IMR-90 (cell line): ENCODE measurements around the gene LUZP2. TPM values are rescaled to one million over a fixed set of nuclear protein-coding genes. Genes with fewer than 3 reads are reported as not detected.

Source experiments
- ATAC-seq: fragments of 200-7000 bp; cut with Tn5 transposase; 2 replicates; pipeline ENCODE4 v1.9.1; 2020; ENCODE audit warnings: low read depth, mild to moderate bottlenecking, moderate library complexity
- BruUV-seq: library from RNA; stranded (reverse); fragments of 400-500 nt; replicated peaks from 2 replicates; lab custom pipeline; 2021; lab: Mats Ljungman, UMichigan
- CTCF ChIA-PET: fragments of 300-600 bp; formaldehyde crosslinking; extraction: SDS; loops from one replicate; lab custom pipeline; 2021; ENCODE audit warnings: antibody characterized with exemption; lab: Yijun Ruan, JAX
- POLR2A ChIA-PET: fragments of 300-600 bp; sonication (Branson Sonifier 250); formaldehyde crosslinking; loops from one replicate; lab custom pipeline; 2022; ENCODE audit warnings: antibody characterized with exemption; ENCODE audit not compliant: unreplicated experiment; lab: Charles Lee
- DNase-seq: peaks from one replicate; pipeline ENCODE4 v3.0.0; 2013
- H2AFZ ChIP-seq: replicated peaks from 2 replicates; pipeline ENCODE3; 2013; ENCODE audit warnings: low read length, mild to moderate bottlenecking; ENCODE audit not compliant: poor library complexity
- H2AK5ac ChIP-seq: 2 replicates; pipeline ENCODE4 v1.6.1; 2013; ENCODE audit warnings: low read depth, low read length, inconsistent platforms
- H2AK9ac ChIP-seq: replicated peaks from 2 replicates; pipeline ENCODE3; 2013; ENCODE audit warnings: mild to moderate bottlenecking, low read depth, low read length, moderate library complexity; ENCODE audit not compliant: poor library complexity
- H2BK120ac ChIP-seq: 2 replicates; pipeline ENCODE4 v1.6.1; 2013; ENCODE audit warnings: low read depth, low read length, inconsistent platforms
- H2BK15ac ChIP-seq: 3 replicates; pipeline ENCODE4 v1.6.1; 2013; ENCODE audit warnings: low read depth, low read length, inconsistent platforms
- H2BK20ac ChIP-seq: 2 replicates; pipeline ENCODE4 v1.6.1; 2013; ENCODE audit warnings: low read depth, mild to moderate bottlenecking, inconsistent platforms, low read length, moderate library complexity
- H2BK5ac ChIP-seq: 2 replicates; pipeline ENCODE4 v1.6.1; 2013; ENCODE audit warnings: mild to moderate bottlenecking, low read depth, low read length, inconsistent platforms; ENCODE audit not compliant: poor library complexity, severe bottlenecking
- H3K14ac ChIP-seq: replicated peaks from 2 replicates; pipeline ENCODE4 v1.6.1; 2013; ENCODE audit warnings: low read depth, low read length, inconsistent platforms
- H3K18ac ChIP-seq: 2 replicates; pipeline ENCODE4 v1.6.1; 2013; ENCODE audit warnings: low read depth, low read length, control low read depth
- H3K23ac ChIP-seq: 2 replicates; pipeline ENCODE4 v1.6.1; 2013; ENCODE audit warnings: low read depth, low read length, inconsistent platforms
- H3K27ac ChIP-seq: 2 replicates; pipeline ENCODE4 v1.5.1; 2013; ENCODE audit warnings: mild to moderate bottlenecking, control low read depth, low read length; ENCODE audit not compliant: insufficient read depth
- H3K27me3 ChIP-seq: 2 replicates; pipeline ENCODE4 v1.6.1; 2013; ENCODE audit warnings: low read length; ENCODE audit not compliant: control insufficient read depth, insufficient read depth
- H3K36me3 ChIP-seq: 2 replicates; pipeline ENCODE4 v1.6.1; 2013; ENCODE audit warnings: low read length, mixed read lengths; ENCODE audit not compliant: control insufficient read depth, insufficient read depth
- H3K4ac ChIP-seq: 2 replicates; pipeline ENCODE4 v1.6.1; 2013; ENCODE audit warnings: low read depth, low read length, inconsistent platforms
- H3K4me1 ChIP-seq: 2 replicates; pipeline ENCODE4 v1.6.1; 2013; ENCODE audit warnings: low read length, mixed read lengths; ENCODE audit not compliant: control insufficient read depth, insufficient read depth
- H3K4me2 ChIP-seq: 2 replicates; pipeline ENCODE4 v1.6.1; 2013; ENCODE audit warnings: low read depth, mild to moderate bottlenecking, control low read depth, low read length, moderate library complexity
- H3K4me3 ChIP-seq: 2 replicates; pipeline ENCODE4 v1.5.1; 2013; ENCODE audit warnings: low read depth, mild to moderate bottlenecking, control low read depth, low read length, moderate library complexity; ENCODE audit not compliant: insufficient read depth
- H3K56ac ChIP-seq: 2 replicates; pipeline ENCODE4 v1.6.1; 2013; ENCODE audit warnings: low read length, inconsistent platforms; ENCODE audit not compliant: insufficient read depth; ENCODE audit errors: extremely low read depth
- H3K79me1 ChIP-seq, 2 experiments: 2 replicates each; pipeline ENCODE4 v1.6.1; 2013; ENCODE audit warnings: low read length in 2 of 2, inconsistent platforms in 1 of 2, low read depth in 1 of 2
- H3K9ac ChIP-seq: 2 replicates; pipeline ENCODE4 v1.6.1; 2013; ENCODE audit warnings: low read depth, low read length, control low read depth
- H3K9me1 ChIP-seq: 2 replicates; pipeline ENCODE4 v1.6.1; 2013; ENCODE audit warnings: low read length, inconsistent platforms; ENCODE audit not compliant: insufficient read depth
- H3K9me3 ChIP-seq: 2 replicates; pipeline ENCODE4 v1.6.1; 2013; ENCODE audit warnings: low read length; ENCODE audit not compliant: control insufficient read depth, insufficient read depth
- H4K20me1 ChIP-seq: 2 replicates; pipeline ENCODE4 v1.6.1; 2013; ENCODE audit warnings: low read length, inconsistent platforms; ENCODE audit not compliant: insufficient read depth
- H4K5ac ChIP-seq: 2 replicates; pipeline ENCODE4 v1.6.1; 2013; ENCODE audit warnings: mild to moderate bottlenecking, low read depth, low read length, control low read depth
- H4K8ac ChIP-seq, 2 experiments: 2 replicates each; pipeline ENCODE4 v1.6.1; 2013; ENCODE audit warnings: low read depth in 2 of 2, low read length in 2 of 2, control low read depth in 1 of 2, inconsistent platforms in 1 of 2
- H4K91ac ChIP-seq: 2 replicates; pipeline ENCODE4 v1.6.1; 2013; ENCODE audit warnings: low read depth, low read length, inconsistent platforms; ENCODE audit not compliant: insufficient read depth
- CHD1 ChIP-seq: IDR thresholded peaks from 2 replicates; pipeline ENCODE4 v1.6.1; 2012; ENCODE audit warnings: low read depth, low read length, improper control_type of control experiment
- ELK1 ChIP-seq: fragments of 150-350 bp; IDR thresholded peaks from 2 replicates; pipeline ENCODE4 v1.6.1; 2016; ENCODE audit warnings: low read depth, mild to moderate bottlenecking, low read length, moderate library complexity, borderline replicate concordance
- FOS ChIP-seq: fragments of 150-350 bp; IDR thresholded peaks from 2 replicates; pipeline ENCODE4 v1.6.1; 2016; ENCODE audit warnings: low read depth, low read length
- MAFK ChIP-seq: IDR thresholded peaks from 2 replicates; pipeline ENCODE4 v1.6.1; 2012; ENCODE audit warnings: low read depth, low read length, improper control_type of control experiment
- RCOR1 ChIP-seq: IDR thresholded peaks from 2 replicates; pipeline ENCODE4 v1.6.1; 2012; ENCODE audit warnings: mild to moderate bottlenecking, low read length, improper control_type of control experiment; ENCODE audit not compliant: insufficient replicate concordance
- RFX5 ChIP-seq: IDR thresholded peaks from 2 replicates; pipeline ENCODE4 v1.8.0; 2012; ENCODE audit warnings: low read depth, mild to moderate bottlenecking, low read length, moderate library complexity
- SMC3 ChIP-seq: fragments of 150-350 bp; IDR thresholded peaks from 2 replicates; pipeline ENCODE4 v1.6.1; 2016; ENCODE audit warnings: low read depth, mild to moderate bottlenecking, antibody characterized with exemption, low read length, moderate library complexity
- USF2 ChIP-seq: fragments of 150-350 bp; IDR thresholded peaks from 2 replicates; pipeline ENCODE4 v1.6.1; 2017; ENCODE audit warnings: mild to moderate bottlenecking, antibody characterized with exemption, low read length, low read depth
- WGBS, 2 experiments: methylation state at CpG; one replicate each; pipeline versions ENCODE4 v1.1.5 to v1.1.7; 2013; ENCODE audit warnings: missing lambda C conversion rate in 2 of 2; ENCODE audit not compliant: insufficient read length in 1 of 2; ENCODE audit errors: extremely low coverage in 2 of 2; 5-methylcytosine and 5-hydroxymethylcytosine counted together
- dilution Hi-C: fragments of 300-500 bp; cut with HindIII; formaldehyde crosslinking; loops from one replicate; pipeline ENCODE4 v1.14.3; 2018; ENCODE audit warnings: low sequenced_read_pairs; ENCODE audit not compliant: unreplicated experiment
- in situ Hi-C: fragments of 300-500 bp; cut with MboI; formaldehyde crosslinking; loops from 3 replicates; pipeline ENCODE4 v1.14.3; 2019; ENCODE audit warnings: low sequenced_read_pairs, inconsistent platforms, mixed read lengths
- intact Hi-C: fragments of 100-400 bp; cut with micrococcal nuclease; formaldehyde crosslinking; loops from 2 replicates; pipeline ENCODE4 v1.10.0; 2022
- polyA plus RNA-seq, 3 experiments: library from polyadenylated mRNA; depleted of rRNA; stranded (reverse); fragments of >200 nt; gene quantifications; 2 replicates each; pipeline ENCODE4 v1.2.3, GENCODE V29; 2012; ENCODE audit warnings: low replicate concordance in 1 of 3
- total RNA-seq: library from RNA; depleted of rRNA; stranded (reverse); fragments of >200 nt; gene quantifications from 2 replicates; pipeline ENCODE4 v1.2.3, GENCODE V29; 2012

Gene LUZP2
- total and polyA plus RNA-seq, 2 of the 4 experiments (the other 2 are of a cell fraction): 0.89 to 2.0 TPM

- H3K14ac ChIP-seq: no peak overlapping the region
- no peak overlapping the region for H2AFZ ChIP-seq
- H3K4me1 ChIP-seq: no peaks in the 10 kb centered on the region
- H3K4me2 ChIP-seq: no peak overlapping the region
- WGBS, 2 experiments: 100% methylated on average over 1 of the region's 7 CpGs; no CpG with 5 or more reads in 1 of the 2 experiments
- H2AK9ac ChIP-seq: no peak overlapping the region
- no peak for ATAC-seq
- no peak overlapping the region for H2BK120ac ChIP-seq
- in situ Hi-C loops (no loop called here), dilution Hi-C loops (no loop called here), intact Hi-C loops (no loop called here)
- no peak overlapping the region for H4K5ac ChIP-seq
- BruUV-seq: no TSS peak
- H4K91ac ChIP-seq: no peak overlapping the region
- no peak overlapping the region for H3K18ac ChIP-seq
- H3K56ac ChIP-seq: no peak overlapping the region
- no peak overlapping the region for H2BK15ac ChIP-seq
- no peaks in the 10 kb centered on the region for H3K27me3 ChIP-seq
- H3K9me3 ChIP-seq: no peaks in the 10 kb centered on the region
- no peak overlapping the region for H3K4ac ChIP-seq
- no peaks in the 10 kb centered on the region for H4K20me1 ChIP-seq
- TF ChIP-seq RFX5: no peak
- TF ChIP-seq USF2: no peak
- peak; percentile 66 for TF ChIP-seq MAFK
- TF ChIP-seq SMC3: no peak
- no peak for TF ChIP-seq CHD1
- no peak for TF ChIP-seq FOS
- no peak for TF ChIP-seq ELK1
- no peak for TF ChIP-seq RCOR1
- no peak overlapping the region for H3K4me3 ChIP-seq
- H3K9ac ChIP-seq: no peak overlapping the region
- H3K23ac ChIP-seq: no peak overlapping the region
- no peak overlapping the region for H3K27ac ChIP-seq
- no peak overlapping the region for H4K8ac ChIP-seq
- no peaks in the 10 kb centered on the region for H3K9me1 ChIP-seq
- H2BK20ac ChIP-seq: no peak overlapping the region
- H3K36me3 ChIP-seq: no peaks in the 10 kb centered on the region
- POLR2A ChIA-PET: no interaction called here
- no peak overlapping the region for H2AK5ac ChIP-seq
- no peaks in the 10 kb centered on the region for H3K79me1 ChIP-seq
- DNase-seq: no peak
- CTCF ChIA-PET: interaction anchor here (0.6 to 0.7 kb wide), 3 partner anchors 15 to 1719 kb away, joined by 3 to 4 read pairs (median 3); no protein-coding TSS in a partner anchor
- H2BK5ac ChIP-seq: no peak overlapping the region
These were observed 258.5 kb downstream of the LUZP2 start for GRCh38 chr11:24755260-24755839.
